ENCODE measurements around the gene MEIS1.

MEIS1 gene

DNA sequence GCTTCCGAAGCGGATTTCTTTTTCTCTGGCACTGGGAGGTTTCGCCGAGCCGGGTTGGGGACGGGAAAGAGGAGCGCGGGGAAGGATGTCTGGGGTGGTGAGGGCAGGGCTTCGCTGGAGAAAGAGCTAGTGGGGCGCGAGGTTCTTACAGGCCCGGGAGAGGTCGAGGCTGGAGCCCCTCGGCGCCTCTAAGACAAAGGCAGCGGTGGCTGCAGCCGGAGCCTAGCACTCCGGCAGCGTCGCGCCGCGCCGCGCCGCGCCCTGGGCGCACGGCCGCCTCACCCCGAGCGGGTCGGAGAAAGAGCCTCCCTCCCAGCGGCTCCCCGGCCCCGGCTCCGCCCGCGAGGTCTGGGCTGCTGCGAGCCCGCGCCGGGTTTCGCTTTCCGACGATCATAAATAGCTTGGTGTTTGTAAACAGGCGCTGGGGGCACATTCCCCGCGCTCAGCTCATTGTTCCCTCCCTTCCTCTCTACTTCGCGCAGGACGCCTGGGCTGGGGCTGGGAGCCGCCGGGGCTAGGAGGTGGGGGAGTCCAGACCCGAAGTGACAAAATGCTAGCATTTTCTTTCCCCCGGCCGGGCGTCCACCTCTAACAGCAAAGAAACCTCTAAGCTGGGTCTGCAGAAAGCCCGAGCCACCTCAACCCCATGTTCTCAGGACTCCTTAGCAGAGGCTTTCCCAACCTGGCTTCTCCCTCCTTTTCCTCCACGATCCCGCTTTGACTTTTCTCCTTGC, 813 bp upstream of the MEIS1 start:
- H3K4me1 Mint-ChIP-seq: peaks cover 22% of the 10 kb centered on the region
- no peaks in the 10 kb centered on the region for H3K9me3 Mint-ChIP-seq
- peaks cover 84% of the 10 kb centered on the region for H3K27me3 Mint-ChIP-seq
- no peaks in the 10 kb centered on the region for H3K36me3 Mint-ChIP-seq (ENCODE audit: insufficient read depth)
- DNase-seq (ENCODE audit: low spot score in 2 of 2) (no peak), ATAC-seq (replicated peaks; ENCODE audit: extremely low read depth, poor library complexity, severe bottlenecking) (no peak)
- no peak overlapping the region for H3K27ac Mint-ChIP-seq (ENCODE audit: low read depth)
- H3K4me3 Mint-ChIP-seq: peak overlapping the region; percentile 78

- H3K27me3 Mint-ChIP-seq: peaks cover 88% of the 10 kb centered on the region
- H3K9me3 Mint-ChIP-seq: no peaks in the 10 kb centered on the region
- ATAC-seq (replicated peaks; ENCODE audit: extremely low read depth, poor library complexity, severe bottlenecking): no peak
- DNase-seq (ENCODE audit: low spot score in 2 of 2): no peak
- H3K4me3 Mint-ChIP-seq: peak overlapping the region; percentile 78
- no peaks in the 10 kb centered on the region for H3K36me3 Mint-ChIP-seq (ENCODE audit: insufficient read depth)
- peaks cover 22% of the 10 kb centered on the region for H3K4me1 Mint-ChIP-seq
- no peak overlapping the region for H3K27ac Mint-ChIP-seq (ENCODE audit: low read depth)
Observed at GRCh38 chr2:66435549-66435875, 587 bp downstream of the MEIS1 start.

- Mint-ChIP-seq H3K4me1 (peaks cover 22% of the 10 kb centered on the region), H3K27ac (ENCODE audit: low read depth) (no peak overlapping the region), H3K27me3 (peaks cover 88% of the 10 kb centered on the region), H3K9me3 (no peaks in the 10 kb centered on the region), H3K4me3 (peak overlapping the region; percentile 78), H3K36me3 (ENCODE audit: insufficient read depth) (no peaks in the 10 kb centered on the region)
- DNase-seq (ENCODE audit: low spot score in 2 of 2) (no peak), ATAC-seq (replicated peaks; ENCODE audit: extremely low read depth, poor library complexity, severe bottlenecking) (no peak)
Observed at GRCh38 chr2:66435963-66436362, 1.0 kb downstream of the MEIS1 start.

DNA sequence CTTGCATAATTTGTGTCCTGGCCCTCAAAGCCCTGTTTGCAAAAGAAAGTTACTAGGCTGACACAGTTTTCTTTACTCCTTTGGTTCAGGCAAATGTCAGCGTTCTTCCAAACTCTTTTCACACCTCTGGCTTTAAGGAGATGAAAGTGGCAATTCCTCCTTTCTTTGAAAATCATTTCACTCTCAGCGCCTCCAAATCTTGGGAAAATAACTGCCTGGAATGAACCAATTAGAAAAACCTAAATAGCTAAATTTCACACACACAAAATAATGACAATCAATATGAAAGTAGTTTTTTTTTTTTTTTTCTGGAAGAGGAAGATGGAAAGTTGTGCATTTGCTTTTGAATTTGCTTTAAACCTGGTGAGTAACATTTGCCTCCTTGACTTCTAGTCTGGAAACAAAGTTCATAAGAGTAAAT, 1.7 kb downstream of the MEIS1 start:
- DNase-seq (ENCODE audit: low spot score in 2 of 2) (no peak), ATAC-seq (replicated peaks; ENCODE audit: extremely low read depth, poor library complexity, severe bottlenecking) (no peak)
- Mint-ChIP-seq H3K27me3 (peaks cover 90% of the 10 kb centered on the region), H3K27ac (ENCODE audit: low read depth) (no peak overlapping the region), H3K4me3 (no peak overlapping the region), H3K9me3 (no peaks in the 10 kb centered on the region), H3K36me3 (ENCODE audit: insufficient read depth) (no peaks in the 10 kb centered on the region), H3K4me1 (peaks cover 22% of the 10 kb centered on the region)

DNA sequence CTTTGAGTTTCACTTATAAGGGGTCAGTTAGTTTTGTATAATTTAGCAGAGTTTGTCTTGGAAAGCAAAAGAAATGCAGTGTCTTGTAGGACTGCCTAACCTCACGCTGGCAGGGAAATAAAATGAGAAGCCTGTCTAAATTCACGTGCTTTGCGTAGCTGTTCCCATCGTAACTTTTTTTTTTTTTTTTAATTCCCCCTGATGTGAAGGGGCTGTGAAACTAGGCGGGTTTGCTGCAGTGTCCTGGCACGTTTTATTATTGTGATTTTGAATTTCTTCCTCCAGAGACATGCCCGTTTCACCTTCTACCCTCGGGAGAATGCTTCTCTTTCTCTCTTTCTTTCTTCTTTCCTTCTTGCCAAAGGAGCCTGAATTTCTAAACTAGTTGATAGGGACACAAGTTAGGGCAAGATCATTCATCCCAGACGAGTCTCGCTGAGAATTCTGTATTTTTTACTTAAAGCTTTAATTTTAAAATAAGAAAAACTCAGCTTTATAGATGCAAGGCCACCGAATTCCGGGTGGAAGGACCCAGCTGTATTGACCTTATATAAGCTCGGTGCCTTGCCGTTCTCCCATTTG, 2.3 kb downstream of the MEIS1 start:
- Mint-ChIP-seq H3K36me3 (ENCODE audit: insufficient read depth) (no peaks in the 10 kb centered on the region), H3K27ac (ENCODE audit: low read depth) (no peak overlapping the region), H3K9me3 (no peaks in the 10 kb centered on the region), H3K4me1 (peaks cover 22% of the 10 kb centered on the region), H3K27me3 (peaks cover 93% of the 10 kb centered on the region), H3K4me3 (no peak overlapping the region)
- ATAC-seq (replicated peaks; ENCODE audit: extremely low read depth, poor library complexity, severe bottlenecking): no peak
- DNase-seq (ENCODE audit: low spot score in 2 of 2): no peak

- Mint-ChIP-seq H3K27me3 (peaks cover 86% of the 10 kb centered on the region), H3K36me3 (ENCODE audit: insufficient read depth) (no peaks in the 10 kb centered on the region), H3K4me3 (no peak overlapping the region), H3K4me1 (peaks cover 22% of the 10 kb centered on the region), H3K9me3 (no peaks in the 10 kb centered on the region), H3K27ac (ENCODE audit: low read depth) (no peak overlapping the region)
- ATAC-seq (replicated peaks; ENCODE audit: extremely low read depth, poor library complexity, severe bottlenecking) (no peak), DNase-seq (ENCODE audit: low spot score in 2 of 2) (no peak)
Observed at GRCh38 chr2:66437691-66438497, 3.0 kb downstream of the MEIS1 start.

DNA sequence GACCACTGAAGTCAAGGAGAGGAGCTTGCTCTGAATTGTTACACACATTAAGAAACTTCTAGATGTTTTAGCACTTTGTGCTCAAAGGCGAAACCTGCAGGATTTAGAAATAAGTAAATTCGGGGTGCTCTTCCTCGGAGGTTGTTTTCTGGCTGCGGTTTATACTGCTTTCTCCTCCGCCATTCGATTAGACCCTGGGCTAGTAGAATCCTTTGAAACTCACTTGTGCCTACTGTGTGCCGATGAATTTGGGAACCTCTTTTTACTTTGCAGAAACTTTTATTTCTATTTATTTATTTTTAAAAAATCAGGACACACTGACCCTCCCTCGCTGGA, 3.5 kb downstream of the MEIS1 start:
- no peak overlapping the region for H3K4me3 Mint-ChIP-seq
- ATAC-seq (replicated peaks; ENCODE audit: extremely low read depth, poor library complexity, severe bottlenecking): no peak
- H3K27me3 Mint-ChIP-seq: peaks cover 82% of the 10 kb centered on the region
- H3K4me1 Mint-ChIP-seq: peaks cover 20% of the 10 kb centered on the region
- no peak overlapping the region for H3K27ac Mint-ChIP-seq (ENCODE audit: low read depth)
- no peak for DNase-seq (ENCODE audit: low spot score in 2 of 2)
- H3K9me3 Mint-ChIP-seq: no peaks in the 10 kb centered on the region
- H3K36me3 Mint-ChIP-seq (ENCODE audit: insufficient read depth): no peaks in the 10 kb centered on the region

DNA sequence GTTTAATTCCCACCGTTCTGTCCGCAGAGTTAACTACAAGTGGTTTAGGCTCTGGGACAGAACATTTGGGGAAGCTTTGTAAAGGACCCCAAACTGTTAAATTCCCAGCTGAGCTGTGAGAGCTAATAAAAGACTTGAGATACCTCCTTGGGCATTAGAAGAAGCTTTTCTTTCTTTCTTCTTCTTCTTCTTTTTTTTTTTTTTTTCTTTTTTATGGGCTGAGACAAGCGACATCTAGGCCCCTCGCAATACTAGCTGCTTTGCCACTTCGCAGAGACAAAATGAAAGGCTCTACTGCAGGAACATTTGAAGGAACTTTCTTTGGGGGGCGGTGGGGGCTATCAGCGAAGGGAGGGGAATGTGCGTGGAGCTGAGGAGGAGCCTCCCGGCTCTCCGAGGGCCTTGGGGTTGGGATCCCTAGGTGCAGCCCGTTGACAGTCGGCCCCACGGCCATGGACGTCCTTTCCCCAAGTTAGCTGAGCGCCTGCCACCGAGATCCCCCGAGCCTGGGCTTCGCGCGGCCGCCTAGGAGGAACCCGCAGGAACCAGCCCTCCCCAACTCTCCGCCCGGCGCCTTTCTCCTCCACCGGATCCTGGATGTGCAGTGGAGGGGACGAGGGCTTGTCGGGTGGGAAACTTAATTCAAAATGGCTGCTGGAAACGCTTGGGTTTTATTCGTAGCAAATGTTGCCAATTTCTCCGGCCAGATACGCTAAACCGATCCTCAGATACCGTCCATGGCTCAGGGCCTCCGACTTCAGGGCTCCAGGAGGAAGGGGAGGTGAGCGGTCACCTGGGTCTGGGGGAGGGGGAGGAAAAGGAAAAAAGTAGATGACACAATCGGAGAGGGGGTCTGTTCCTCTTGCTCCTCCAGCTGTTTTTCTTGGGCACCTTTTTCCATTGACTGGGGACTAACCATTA, 4.2 kb downstream of the MEIS1 start:
- no peak for ATAC-seq (replicated peaks; ENCODE audit: extremely low read depth, poor library complexity, severe bottlenecking)
- H3K27ac Mint-ChIP-seq (ENCODE audit: low read depth): no peak overlapping the region
- H3K9me3 Mint-ChIP-seq: no peaks in the 10 kb centered on the region
- DNase-seq (ENCODE audit: low spot score in 2 of 2): no peak
- no peak overlapping the region for H3K4me3 Mint-ChIP-seq
- peaks cover 82% of the 10 kb centered on the region for H3K27me3 Mint-ChIP-seq
- H3K4me1 Mint-ChIP-seq: peaks cover 15% of the 10 kb centered on the region
- peaks cover 2% of the 10 kb centered on the region for H3K36me3 Mint-ChIP-seq (ENCODE audit: insufficient read depth)

DNA sequence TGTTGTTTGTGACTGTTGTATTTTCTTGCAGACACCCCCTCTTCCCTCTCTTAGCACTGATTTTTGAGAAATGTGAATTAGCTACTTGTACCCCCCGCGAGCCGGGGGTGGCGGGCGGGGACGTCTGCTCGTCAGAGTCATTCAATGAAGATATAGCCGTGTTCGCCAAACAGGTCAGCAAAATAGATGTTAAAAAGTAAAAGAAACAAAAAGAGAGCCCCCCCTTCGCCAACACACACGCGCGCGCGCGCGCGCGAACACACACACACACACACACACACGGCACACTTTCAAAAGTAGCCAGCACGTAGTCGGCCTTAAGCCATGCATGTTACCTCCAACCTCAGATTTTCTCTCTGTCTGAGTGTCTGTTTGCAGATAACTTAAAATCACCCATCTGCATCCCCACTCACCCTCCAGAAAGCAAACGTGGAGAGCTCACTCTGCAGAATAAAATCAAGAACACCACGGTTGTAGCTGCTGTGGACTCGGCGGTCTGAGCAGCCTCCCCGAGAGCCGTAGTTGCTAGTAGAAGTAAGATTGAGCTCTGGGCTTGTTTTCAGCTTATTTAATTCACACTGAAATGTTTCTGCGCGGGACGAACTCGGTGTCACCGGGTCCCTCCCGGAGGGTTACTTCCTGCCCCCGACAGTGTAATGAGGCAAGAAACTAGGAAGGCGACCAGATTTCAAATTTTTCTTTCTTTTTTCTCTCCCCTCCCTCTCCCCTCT, 5.1 kb downstream of the MEIS1 start:
- Mint-ChIP-seq H3K36me3 (ENCODE audit: insufficient read depth) (peaks cover 2% of the 10 kb centered on the region), H3K27me3 (peaks cover 74% of the 10 kb centered on the region), H3K4me3 (peak overlapping the region; percentile 34), H3K4me1 (peaks cover 7% of the 10 kb centered on the region), H3K9me3 (no peaks in the 10 kb centered on the region), H3K27ac (ENCODE audit: low read depth) (no peak overlapping the region)
- ATAC-seq (replicated peaks; ENCODE audit: extremely low read depth, poor library complexity, severe bottlenecking) (no peak), DNase-seq (ENCODE audit: low spot score in 2 of 2) (no peak)

DNA sequence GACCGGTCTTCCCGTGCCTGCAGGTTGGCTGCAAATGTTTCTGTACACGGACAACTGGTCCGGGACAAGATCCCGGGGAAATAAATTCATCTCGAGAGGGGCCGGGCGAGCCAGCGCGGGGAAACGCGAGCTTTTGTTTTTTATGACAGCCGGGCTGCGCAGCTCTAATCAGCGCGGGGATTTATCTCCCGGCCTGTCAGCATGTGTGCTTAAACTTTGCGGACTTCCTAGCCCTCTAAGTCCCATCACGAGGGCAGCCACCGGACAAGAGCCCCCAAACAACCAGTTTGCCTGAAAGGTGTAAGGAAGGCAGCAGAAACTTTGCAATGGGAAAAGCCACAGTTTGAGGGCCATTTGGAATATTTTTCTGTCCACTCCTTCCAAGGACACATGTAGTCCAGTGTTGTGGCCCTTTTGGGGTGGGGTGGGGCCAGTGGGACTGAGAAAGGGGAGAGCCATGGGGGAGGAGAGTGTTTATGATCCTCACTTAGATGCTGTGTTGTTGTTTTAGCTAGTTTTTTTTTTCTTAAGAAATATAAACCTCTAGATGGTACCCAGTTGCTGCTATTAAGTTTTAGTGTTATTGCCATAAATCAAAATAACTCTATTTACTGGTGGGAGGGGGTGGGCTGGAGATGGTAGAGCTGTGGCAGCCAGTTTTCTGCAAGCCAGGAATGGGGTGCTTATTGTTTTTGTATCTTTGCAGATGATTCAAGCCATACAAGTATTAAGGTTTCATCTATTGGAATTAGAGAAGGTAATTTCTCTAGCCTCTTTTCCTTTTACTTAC, 6.0 kb downstream of the MEIS1 start:
- H3K27ac Mint-ChIP-seq (ENCODE audit: low read depth): no peak overlapping the region
- peaks cover 65% of the 10 kb centered on the region for H3K27me3 Mint-ChIP-seq
- H3K4me1 Mint-ChIP-seq: no peaks in the 10 kb centered on the region
- H3K9me3 Mint-ChIP-seq: no peaks in the 10 kb centered on the region
- no peak for ATAC-seq (replicated peaks; ENCODE audit: extremely low read depth, poor library complexity, severe bottlenecking)
- no peak for DNase-seq (ENCODE audit: low spot score in 2 of 2)
- no peak overlapping the region for H3K4me3 Mint-ChIP-seq
- H3K36me3 Mint-ChIP-seq (ENCODE audit: insufficient read depth): peaks cover 4% of the 10 kb centered on the region

DNA sequence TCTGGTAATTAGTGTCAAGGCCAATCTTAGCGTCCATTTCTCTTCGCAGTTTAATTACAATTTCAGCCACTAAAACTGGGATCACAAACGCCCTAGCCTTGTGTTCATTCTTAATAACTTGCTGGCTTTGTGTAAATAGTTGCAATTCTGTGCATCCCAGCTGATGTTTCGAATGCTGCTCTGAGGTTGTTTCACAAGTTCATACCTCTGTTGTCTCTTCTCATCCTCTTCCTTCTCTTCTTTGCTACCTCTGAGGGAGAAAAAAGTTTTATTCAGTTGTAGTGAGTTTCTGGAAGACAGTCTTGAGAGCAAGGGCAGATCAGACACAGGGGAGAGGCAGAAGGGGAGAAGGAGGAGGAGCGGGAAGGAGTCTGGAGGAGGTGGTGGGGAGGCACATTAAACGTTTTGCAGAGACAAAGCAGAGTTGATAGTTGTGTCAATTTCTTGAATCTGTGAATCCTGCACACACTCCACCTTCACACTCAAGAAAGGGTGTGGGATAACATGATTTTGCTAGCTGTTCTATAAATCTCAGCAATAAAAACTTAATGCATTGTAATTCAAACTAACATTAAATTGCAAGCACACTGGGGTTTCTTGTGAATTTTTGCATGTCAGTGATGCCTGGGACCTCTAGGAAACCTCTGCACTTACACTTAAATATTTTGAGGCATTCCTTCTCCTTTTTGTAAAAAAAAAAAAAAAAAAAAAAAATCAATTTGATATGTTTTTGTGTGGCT, 6.8 kb downstream of the MEIS1 start:
- Mint-ChIP-seq H3K9me3 (no peaks in the 10 kb centered on the region), H3K36me3 (ENCODE audit: insufficient read depth) (peaks cover 4% of the 10 kb centered on the region), H3K27ac (ENCODE audit: low read depth) (no peak overlapping the region), H3K4me3 (no peak overlapping the region), H3K27me3 (peaks cover 56% of the 10 kb centered on the region), H3K4me1 (no peaks in the 10 kb centered on the region)
- DNase-seq (ENCODE audit: low spot score in 2 of 2) (no peak), ATAC-seq (replicated peaks; ENCODE audit: extremely low read depth, poor library complexity, severe bottlenecking) (no peak)
